ENCODE measurements around the gene THSD4. TPM values are rescaled to one million over a fixed set of nuclear protein-coding genes. Genes with fewer than 3 reads are reported as not detected.

THSD4 gene
- total RNA-seq, 1 donor from 2014 or later, result 66.8 TPM

DNA sequence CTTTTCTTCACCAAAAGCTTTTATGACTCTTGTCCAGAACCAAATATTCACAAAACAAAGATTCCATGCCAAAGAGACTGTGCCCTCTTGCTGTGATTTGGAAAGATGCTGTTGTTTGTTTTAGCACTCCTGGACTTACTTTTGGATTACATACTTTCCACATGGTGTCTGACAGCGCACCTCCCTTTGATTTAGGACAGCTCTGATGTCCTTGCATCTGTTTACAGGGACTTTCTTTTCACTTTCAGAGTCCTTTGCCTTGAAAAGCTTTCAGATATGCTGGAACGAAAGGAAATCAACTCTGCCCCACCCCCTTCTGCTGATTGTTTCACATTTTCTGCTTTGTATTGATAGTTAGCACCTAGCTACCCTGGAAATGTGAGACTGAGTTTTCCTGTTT, 562.1 kb downstream of the THSD4 start:
- peak in 1 of 2 donors; percentile 42 for DNase-seq (ENCODE audit: extremely low spot score in 2 of 2)
- no peaks in the 10 kb centered on the region for H3K9me3 ChIP-seq
- H3K4me3 ChIP-seq, result no peak overlapping the region
- TF ChIP-seq POLR2AphosphoS5 (IDR thresholded peaks at IDR 0.05; ENCODE audit: insufficient read depth in 1 of 2, low read depth in 1 of 2), result peak in 1 of 2 donors; percentile 36
- TF ChIP-seq, protein P1, sequence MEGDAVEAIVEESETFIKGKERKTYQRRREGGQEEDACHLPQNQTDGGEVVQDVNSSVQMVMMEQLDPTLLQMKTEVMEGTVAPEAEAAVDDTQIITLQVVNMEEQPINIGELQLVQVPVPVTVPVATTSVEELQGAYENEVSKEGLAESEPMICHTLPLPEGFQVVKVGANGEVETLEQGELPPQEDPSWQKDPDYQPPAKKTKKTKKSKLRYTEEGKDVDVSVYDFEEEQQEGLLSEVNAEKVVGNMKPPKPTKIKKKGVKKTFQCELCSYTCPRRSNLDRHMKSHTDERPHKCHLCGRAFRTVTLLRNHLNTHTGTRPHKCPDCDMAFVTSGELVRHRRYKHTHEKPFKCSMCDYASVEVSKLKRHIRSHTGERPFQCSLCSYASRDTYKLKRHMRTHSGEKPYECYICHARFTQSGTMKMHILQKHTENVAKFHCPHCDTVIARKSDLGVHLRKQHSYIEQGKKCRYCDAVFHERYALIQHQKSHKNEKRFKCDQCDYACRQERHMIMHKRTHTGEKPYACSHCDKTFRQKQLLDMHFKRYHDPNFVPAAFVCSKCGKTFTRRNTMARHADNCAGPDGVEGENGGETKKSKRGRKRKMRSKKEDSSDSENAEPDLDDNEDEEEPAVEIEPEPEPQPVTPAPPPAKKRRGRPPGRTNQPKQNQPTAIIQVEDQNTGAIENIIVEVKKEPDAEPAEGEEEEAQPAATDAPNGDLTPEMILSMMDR (IDR thresholded peaks at IDR 0.05), result no peak
- TF ChIP-seq POLR2A (IDR thresholded peaks at IDR 0.05), result no peak
- peak overlapping the region; percentile 66 for H3K27ac ChIP-seq
- intact Hi-C loops (cut with DNase I), result no loop called here
- no peaks in the 10 kb centered on the region for H3K36me3 ChIP-seq
- H3K27me3 ChIP-seq, result no peaks in the 10 kb centered on the region
- peaks cover 54% of the 10 kb centered on the region for H3K4me1 ChIP-seq

DNA sequence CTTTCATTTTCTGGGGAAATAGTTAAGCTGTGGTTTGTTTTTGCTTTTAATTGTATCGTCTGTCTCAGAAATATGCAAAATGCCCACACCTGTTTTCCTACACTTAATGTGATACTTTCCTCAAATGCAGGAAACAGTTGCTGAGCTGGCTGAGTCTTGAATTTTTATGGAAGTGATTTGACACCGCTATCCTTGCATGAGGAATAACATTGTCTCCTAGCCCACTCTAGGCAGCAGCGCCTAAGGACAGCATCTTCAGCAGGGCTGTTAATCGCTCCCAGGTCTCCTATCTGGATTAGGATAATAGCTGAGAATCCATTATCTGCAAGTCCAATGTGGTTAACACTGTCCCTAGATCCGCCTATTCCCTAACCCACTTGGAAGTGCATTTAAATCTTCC, 562.5 kb downstream of the THSD4 start:
- H3K27me3 ChIP-seq, result no peaks in the 10 kb centered on the region
- H3K9me3 ChIP-seq, result no peaks in the 10 kb centered on the region
- intact Hi-C loops (cut with DNase I), result no loop called here
- peak overlapping the region; percentile 66 for H3K27ac ChIP-seq
- TF ChIP-seq POLR2A (IDR thresholded peaks at IDR 0.05) (no peak), POLR2AphosphoS5 (IDR thresholded peaks at IDR 0.05; ENCODE audit: insufficient read depth in 1 of 2, low read depth in 1 of 2) (no peak)
- TF ChIP-seq, protein P1 (IDR thresholded peaks at IDR 0.05), result no peak
- peaks cover 55% of the 10 kb centered on the region for H3K4me1 ChIP-seq
- peak in 1 of 2 donors; percentile 5 for DNase-seq (ENCODE audit: extremely low spot score in 2 of 2)
- H3K36me3 ChIP-seq, result no peaks in the 10 kb centered on the region
- H3K4me3 ChIP-seq, result no peak overlapping the region

DNA sequence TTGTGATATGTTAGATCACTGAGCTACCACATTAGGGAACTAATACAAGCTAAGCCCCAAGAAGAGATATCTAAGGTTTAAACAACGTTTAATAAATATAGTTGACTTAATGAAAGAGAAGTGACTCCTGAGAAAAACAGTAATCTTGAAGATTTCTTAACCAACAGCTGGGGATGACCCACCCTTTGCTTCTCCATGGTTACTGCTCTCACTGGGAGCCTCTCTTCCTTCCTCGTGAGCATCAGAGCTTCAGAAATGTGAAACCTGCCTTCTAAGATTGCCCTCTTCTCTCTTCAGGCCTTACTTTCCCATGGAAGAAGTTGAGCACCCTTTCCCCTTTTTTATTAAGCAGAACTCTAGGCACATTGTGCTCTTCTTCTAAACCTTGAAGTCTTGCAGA, 562.9 kb downstream of the THSD4 start:
- Histone ChIP-seq H3K4me3 (no peak overlapping the region), H3K9me3 (no peaks in the 10 kb centered on the region), H3K27ac (peak overlapping the region; percentile 66), H3K27me3 (no peaks in the 10 kb centered on the region), H3K36me3 (no peaks in the 10 kb centered on the region), H3K4me1 (peaks cover 59% of the 10 kb centered on the region)
- TF ChIP-seq, protein P1 (IDR thresholded peaks at IDR 0.05), result no peak
- TF ChIP-seq POLR2AphosphoS5 (IDR thresholded peaks at IDR 0.05; ENCODE audit: insufficient read depth in 1 of 2, low read depth in 1 of 2), result no peak
- no peak for TF ChIP-seq POLR2A (IDR thresholded peaks at IDR 0.05)
- DNase-seq (ENCODE audit: extremely low spot score in 2 of 2), result peak in 1 of 2 donors; percentile 47
- intact Hi-C loops (cut with DNase I), result no loop called here

DNA sequence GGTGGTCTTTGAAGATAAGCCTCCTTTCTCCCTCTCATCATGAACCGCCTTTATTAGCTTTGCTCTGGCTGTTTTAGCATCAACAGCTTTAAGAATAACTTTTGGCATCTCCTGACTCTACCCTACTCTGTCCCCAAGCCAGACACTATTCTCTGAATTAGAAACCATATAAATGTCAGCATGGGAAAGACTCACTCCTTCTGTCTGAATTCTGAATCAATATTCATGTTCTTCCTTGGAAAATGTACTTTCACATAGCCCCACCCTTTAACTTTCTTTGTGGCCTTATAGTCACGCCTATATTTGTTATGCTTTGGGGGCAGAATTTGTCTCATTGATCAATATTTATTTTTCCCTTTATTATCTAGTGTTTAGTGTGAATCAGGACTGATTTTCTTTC, 563.3 kb downstream of the THSD4 start:
- Histone ChIP-seq H3K27ac (peak overlapping the region; percentile 66), H3K4me1 (peaks cover 60% of the 10 kb centered on the region), H3K4me3 (no peak overlapping the region), H3K27me3 (no peaks in the 10 kb centered on the region), H3K36me3 (no peaks in the 10 kb centered on the region), H3K9me3 (no peaks in the 10 kb centered on the region)
- DNase-seq (ENCODE audit: extremely low spot score in 2 of 2), result no peak
- TF ChIP-seq, protein P1 (IDR thresholded peaks at IDR 0.05), result no peak
- TF ChIP-seq POLR2A (IDR thresholded peaks at IDR 0.05) (no peak), POLR2AphosphoS5 (IDR thresholded peaks at IDR 0.05; ENCODE audit: insufficient read depth in 1 of 2, low read depth in 1 of 2) (no peak)
- intact Hi-C loops (cut with DNase I), result no loop called here

DNA sequence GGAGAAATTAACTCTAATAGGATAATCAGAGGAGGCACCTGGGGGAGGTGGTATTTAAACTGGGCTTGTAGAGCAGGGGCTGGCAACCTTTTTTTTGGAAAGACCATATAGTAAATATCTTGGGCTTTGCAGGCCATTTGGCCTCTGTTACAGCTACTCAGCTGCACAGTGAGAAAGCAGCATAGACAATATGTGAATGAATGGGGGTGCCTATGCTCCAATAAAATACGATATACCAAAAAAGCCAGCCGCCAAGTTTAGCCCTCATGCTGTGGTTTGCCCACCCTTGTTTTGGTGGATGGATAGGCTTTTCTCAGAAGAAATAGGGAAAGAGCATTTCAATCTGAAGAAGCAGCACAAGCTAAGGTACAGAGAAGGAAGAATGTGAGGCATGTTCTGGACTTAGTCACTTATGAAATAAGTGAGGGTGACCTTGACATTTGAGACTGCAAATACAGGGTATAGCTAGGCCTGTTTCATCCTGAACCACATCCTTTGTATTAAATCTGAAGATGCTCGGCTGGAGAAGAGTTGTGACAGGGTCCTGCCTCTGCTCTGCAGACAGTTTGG, 564.0 kb downstream of the THSD4 start:
- no peaks in the 10 kb centered on the region for H3K36me3 ChIP-seq
- no peak overlapping the region for H3K4me3 ChIP-seq
- no peaks in the 10 kb centered on the region for H3K9me3 ChIP-seq
- no peaks in the 10 kb centered on the region for H3K27me3 ChIP-seq
- H3K27ac ChIP-seq, result peak overlapping the region; percentile 66
- intact Hi-C loops (cut with DNase I), result no loop called here
- peak in 1 of 2 donors; percentile 32 for DNase-seq (ENCODE audit: extremely low spot score in 2 of 2)
- peaks cover 60% of the 10 kb centered on the region for H3K4me1 ChIP-seq
- TF ChIP-seq POLR2A (IDR thresholded peaks at IDR 0.05), result no peak
- TF ChIP-seq POLR2AphosphoS5 (IDR thresholded peaks at IDR 0.05; ENCODE audit: insufficient read depth in 1 of 2, low read depth in 1 of 2), result no peak
- TF ChIP-seq, protein P1 (IDR thresholded peaks at IDR 0.05), result no peak
